ENCODE data around the gene GPR107.
A peak's percentile ranks its signal among the peaks of the same experiment; 100 is the strongest.

Gene GPR107

GRCh38 chr9:130139251-130139650 is 85.5 kb downstream of the GPR107 start:
- DNase-seq: no peak

GRCh38 chr9:130140706-130141105 is 87.0 kb downstream of the GPR107 start:
- DNase-seq: peak in 1 of 2 donors; percentile 89

DNA sequence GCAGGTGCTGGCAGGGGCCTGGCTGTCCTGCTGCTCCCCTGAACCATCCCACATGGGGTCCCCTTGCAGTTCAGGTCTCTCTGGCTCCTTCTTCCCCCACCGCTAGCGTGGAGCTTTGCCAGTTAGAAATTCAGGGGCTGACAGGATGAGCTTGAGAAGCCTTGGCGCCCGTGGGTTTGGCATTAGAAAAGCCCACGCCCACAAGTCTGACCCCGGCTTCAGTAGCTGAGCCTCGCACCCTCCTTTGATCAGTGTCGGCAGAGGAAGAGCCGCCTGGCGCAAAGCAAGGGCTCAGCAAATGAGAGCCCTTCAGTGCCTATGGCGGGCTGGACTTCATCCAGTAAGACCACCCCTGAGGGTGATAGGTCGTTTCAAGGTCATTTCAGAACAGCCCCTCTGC is 88.3 kb downstream of the GPR107 start:
- DNase-seq: no peak

DNA sequence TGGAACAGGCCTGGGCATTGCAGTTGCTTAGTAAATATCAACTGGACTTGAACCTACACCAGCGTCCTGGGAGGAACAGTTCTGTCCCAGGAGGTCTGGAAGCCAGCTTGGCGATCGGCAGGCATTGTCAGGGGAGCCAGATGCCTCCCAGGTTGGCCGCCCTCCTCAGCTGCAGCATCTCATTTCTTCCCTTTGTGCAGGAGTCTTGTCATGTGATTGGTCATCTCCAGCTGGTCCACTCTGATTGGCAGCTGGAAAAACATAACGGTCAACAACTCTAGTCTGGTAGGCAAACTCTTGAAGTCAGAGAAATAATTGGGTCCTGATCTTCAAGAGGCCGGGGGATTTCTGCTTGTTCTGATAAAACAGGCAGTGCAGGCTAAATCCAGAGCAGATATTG is 88.9 kb downstream of the GPR107 start:
- DNase-seq: no peak

DNA sequence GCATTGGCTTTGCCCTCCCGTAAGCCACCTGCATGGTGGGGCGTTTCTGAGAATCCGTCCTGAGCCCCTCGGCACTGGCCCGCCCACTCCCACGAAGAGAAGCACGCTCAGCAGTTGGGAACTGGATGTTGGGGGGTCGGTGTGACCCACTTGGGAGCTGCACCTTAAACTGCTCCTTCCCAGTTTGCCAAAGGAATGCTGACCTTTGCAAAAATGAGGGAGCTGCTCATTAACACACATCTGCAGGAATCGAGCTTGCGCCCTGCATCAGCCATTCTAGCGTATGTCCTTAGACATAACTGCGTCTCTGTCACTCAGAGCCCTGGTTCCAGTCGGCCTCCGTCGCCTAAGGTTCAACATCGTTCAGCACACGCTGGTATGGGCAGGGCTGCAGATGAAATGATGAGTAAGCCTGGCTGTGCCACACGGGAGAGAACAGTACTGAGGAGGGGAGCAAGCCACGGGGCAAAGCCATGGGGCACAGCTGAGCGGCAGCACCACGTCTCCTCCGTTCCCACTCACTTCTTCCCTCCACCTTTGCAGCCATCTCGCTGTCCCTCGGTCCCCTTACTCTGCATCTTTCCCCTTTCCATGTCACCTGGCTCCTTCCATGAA is 89.7 kb downstream of the GPR107 start:
- no peak for DNase-seq

DNA sequence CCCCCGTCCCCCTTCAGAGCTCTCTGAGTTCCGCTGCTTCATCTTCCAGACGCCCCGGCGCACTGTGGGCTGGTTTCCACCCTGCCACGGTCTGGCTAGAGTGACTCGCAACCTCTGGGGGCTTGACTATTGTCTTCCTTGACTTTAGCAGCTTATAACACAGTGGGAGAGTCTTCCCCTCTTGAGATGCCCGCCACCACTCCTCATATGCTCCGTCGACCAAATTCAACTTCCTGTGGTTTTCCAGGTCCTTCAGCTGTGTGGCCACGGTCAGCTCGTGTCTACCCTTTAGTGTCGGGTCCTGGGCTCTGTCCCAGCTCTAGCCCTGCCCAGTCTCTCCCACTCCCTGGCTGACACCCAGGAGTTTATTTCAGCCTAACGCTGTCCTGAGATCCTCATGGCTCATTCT is 90.3 kb downstream of the GPR107 start:
- no peak for DNase-seq

- DNase-seq: no peak
These were observed 91.0 kb downstream of the GPR107 start for GRCh38 chr9:130144703-130145102.

DNA sequence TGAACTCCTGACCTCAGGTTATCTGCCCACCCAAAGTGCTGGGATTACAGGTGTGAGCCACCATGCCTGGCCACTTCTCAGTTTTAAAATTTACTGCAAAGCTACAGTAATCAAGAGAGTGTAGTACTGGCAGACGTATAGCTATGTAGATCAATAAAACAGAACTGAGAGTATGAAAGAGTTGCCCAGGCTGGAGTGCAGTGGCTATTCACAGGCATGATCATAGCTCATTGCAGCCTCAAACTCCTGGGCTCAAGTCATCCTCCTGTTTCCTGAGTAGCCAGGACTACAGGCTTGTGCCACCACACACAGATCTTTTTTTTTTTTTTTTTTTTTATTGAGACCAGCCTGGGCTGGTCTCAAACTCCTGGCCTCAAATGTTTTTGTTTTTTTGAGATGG is 92.0 kb downstream of the GPR107 start:
- DNase-seq: no peak

DNA sequence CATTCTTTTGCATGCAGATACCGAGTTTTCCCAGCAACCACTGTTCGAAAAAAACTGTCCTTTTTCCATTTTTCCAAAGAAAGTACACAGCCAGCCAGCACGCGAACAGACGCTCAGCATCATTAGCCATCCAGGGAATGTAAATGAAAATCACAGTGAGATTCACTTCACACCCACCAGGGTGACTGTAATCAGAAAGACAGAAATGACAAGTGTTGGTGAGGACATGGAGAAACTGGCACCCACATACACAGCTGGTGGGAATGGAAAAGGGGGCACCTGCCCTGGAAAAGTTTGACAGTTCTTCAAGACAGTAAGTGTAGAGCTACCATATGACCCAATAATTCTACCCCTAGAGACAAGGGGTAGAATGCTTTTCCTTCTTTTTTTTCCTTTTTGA is 93.5 kb downstream of the GPR107 start:
- DNase-seq: no peak

- DNase-seq: no peak
These were observed 94.2 kb downstream of the GPR107 start for GRCh38 chr9:130147910-130148309.

DNA sequence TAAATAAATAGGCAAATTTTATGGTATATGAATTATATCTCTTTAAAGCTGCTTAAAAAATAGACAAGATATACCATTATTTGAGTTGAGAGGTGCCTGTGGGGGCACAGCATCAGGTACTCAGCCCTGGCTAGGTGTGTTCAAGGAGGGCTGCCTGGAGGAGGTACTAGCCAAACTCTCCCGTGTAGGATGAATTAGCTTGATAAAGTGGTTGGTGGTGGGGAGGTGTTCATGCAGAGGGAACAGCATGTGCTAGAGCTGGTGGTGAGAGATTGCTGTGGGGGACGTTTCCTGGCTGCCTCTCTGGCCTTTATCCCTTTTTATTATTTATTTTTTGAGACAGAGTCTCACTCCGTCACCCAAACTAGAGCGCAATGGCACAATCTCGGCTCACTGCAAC is 95.3 kb downstream of the GPR107 start:
- no peak for DNase-seq

GRCh38 chr9:130149654-130150286 is 96.1 kb downstream of the GPR107 start:
- no peak for DNase-seq

- no peak for DNase-seq
These were observed 97.2 kb downstream of the GPR107 start for GRCh38 chr9:130150779-130151382.

- no peak for DNase-seq
These were observed 101.1 kb downstream of the GPR107 start for GRCh38 chr9:130154816-130155215.

DNA sequence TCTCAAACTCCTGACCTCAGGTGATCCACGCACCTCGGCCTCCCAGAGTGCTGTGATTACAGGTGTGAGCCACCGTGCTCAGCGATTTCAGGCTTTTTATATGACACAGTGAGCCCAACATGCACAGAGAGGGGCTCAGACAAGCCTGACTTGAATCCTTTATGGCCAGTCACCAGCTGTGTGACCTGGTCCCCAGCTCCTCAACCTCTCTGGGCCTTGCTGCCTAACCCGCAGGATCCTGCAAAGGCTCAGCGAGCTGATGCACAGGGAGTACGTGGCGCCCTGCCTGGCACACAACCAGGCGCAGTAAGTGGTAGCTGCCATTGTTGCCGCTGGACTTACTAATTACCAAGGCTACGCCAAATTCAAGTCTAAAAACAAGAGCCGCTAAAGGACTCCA is 101.9 kb downstream of the GPR107 start:
- no peak for DNase-seq

GRCh38 chr9:130156672-130157071 is 103.0 kb downstream of the GPR107 start:
- DNase-seq: no peak

- no peak for DNase-seq
These were observed 103.4 kb downstream of the GPR107 start for GRCh38 chr9:130157079-130157478.

DNA sequence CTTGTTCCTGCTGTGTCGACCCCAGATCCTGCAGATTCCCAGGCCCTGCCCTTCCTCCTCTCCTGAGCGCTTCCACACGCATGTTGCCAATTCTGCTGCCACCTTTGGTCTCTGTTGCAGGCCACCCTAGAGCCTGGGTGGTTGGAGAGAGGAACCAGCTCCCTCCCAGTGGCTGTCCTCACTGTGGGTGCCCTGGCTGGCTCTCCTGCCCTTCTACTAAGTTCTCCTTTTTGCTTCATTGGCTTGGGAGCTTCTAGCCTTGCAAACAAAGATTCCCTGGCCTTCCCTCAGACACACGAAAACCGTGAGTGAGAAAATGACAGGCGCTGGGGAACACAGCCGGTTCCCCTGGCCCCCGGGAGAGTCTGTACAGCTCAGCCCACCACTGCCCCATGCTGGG is 104.3 kb downstream of the GPR107 start:
- DNase-seq: no peak

DNA sequence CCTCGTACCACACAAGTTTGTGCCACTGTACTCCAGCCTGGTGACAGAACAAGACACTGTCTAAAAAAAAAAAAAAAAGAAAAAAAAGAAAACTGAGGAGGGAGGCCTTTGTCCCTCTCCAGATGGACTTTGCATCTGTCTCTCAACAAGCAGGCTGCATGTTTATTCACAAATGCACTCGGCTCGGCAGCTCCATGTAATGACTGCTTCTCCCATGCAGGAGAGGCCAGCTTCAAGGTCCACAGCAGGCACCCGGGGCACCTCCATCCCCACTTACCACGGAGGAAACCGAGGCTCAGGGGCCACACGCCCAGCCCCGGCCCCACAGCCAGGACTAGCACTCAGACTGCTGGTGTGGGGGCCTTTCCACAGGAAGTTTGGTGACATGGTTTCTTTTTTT is 105.4 kb downstream of the GPR107 start:
- no peak for DNase-seq

- no peak for DNase-seq
These were observed 106.4 kb downstream of the GPR107 start for GRCh38 chr9:130159915-130160670.

DNA sequence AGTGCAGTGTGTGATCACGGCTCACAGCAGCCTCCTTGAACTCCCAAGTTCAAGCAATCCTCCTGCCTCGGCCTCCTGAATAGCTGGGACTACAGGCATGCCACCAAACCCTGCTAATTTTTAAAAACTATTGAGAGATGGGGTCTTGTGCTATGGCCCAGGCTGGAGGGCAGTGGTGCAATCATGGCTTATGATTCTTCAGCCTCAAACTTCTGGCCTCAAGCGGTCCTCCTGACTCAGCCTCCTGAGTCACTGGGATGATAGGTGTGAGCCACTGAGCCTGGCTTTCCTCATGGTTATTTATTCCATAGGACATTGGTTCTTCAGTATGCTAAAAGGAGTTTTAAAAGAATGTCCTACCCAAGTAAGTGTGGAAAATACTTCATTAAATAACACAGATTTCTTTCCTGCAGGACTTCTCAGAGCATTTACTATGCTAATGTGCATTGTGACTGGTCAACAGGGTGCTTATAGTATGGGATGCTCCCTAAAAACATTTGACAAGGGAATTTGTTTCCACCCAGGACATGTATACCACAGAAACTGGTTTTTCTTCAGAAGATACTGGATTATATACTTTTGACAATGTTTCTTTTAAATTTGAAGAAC is 107.3 kb downstream of the GPR107 start:
- DNase-seq: no peak

DNA sequence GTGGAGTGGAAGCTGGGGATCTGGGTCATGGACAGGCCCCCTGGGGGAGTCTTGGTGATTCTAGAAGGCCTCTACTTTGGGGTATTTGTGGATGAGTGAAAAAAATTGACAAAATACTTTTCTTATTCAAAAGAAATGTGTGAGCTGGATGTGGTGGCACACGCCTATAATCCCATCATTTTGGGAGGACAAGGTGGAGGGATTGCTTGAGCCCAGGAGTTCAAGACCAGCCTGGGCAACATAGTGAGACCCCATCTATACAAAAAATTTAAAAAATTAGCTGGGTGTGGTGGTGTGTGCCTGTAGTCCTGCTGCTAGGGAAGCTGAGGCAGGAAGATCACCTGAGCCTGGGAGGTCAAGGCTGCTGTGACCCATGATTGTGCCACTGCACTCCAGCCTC is 111.9 kb downstream of the GPR107 start:
- no peak for DNase-seq

DNA sequence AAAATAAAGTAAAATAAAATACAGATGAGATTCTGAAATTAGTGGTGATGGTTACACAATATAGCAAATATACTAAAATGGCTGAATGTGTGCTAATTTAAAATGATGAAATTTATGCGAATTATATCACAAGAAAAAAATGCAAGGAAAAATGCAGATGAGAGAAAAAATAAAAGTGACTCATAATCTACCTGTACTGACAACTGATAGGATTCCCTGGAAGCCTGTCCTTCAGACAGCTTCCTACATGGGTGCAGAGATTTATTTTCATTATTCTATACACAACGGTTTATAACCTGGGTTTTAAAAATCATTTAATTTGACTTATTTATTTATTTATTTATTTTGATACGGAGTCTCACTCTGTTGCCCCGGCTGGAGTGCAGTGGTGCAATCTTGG is 112.7 kb downstream of the GPR107 start:
- no peak for DNase-seq

- DNase-seq: no peak
These were observed 114.2 kb downstream of the GPR107 start for GRCh38 chr9:130167927-130168326.
